ENCODE results near the gene HTR7. TPM values are rescaled to one million over a fixed set of nuclear protein-coding genes. Genes with fewer than 3 reads are reported as not detected.
"Not testable (repeated sequence)": the region's sequence is repeated elsewhere in the genome, so short reads cannot be mapped to it uniquely, and the experiment has no call there.

HTR7 gene
- total RNA-seq, result not detected

GRCh38 chr10:90857635-90858460 is at the start of gene HTR7:
Gene HTR7, minus strand, starts transcription at chr10:90858039. Its CDS starts 368 bp downstream, at chr10:90857671.
- H3K9me3 Mint-ChIP-seq (ENCODE audit: low read depth), result no peaks in the 10 kb centered on the region
- peak; percentile 89 for ATAC-seq

GRCh38 chr10:90906596-90906995 is 48.8 kb upstream of the HTR7 start:
- Mint-ChIP-seq H3K27ac (no peak overlapping the region), H3K4me1 (peaks cover 21% of the 10 kb centered on the region), H3K4me3 (no peak overlapping the region), H3K9me3 (ENCODE audit: low read depth) (peaks cover 3% of the 10 kb centered on the region), H3K27me3 (no peaks in the 10 kb centered on the region), H3K36me3 (peaks cover 40% of the 10 kb centered on the region)
- peak; percentile 28 for ATAC-seq
- no peak for DNase-seq
- CTCF ChIA-PET, result no interaction called here

More at GRCh38 chr10:90857635-90858460, at the start of gene HTR7:
- peak; percentile 61 for DNase-seq
- Mint-ChIP-seq H3K27me3 (peaks cover 77% of the 10 kb centered on the region), H3K36me3 (peaks cover 2% of the 10 kb centered on the region), H3K27ac (peak within 1 kb of the TSS; percentile 32), H3K4me1 (peaks cover 8% of the 10 kb centered on the region), H3K4me3 (peak within 1 kb of the TSS; percentile 81)
- CTCF ChIA-PET, result interaction anchor here (1.0 to 2.7 kb wide), 4 partner anchors 11 to 22 kb away, joined by 3 to 19 read pairs (median 5); partner anchors contain the start of gene RPP30

GRCh38 chr10:90905925-90906324 is 48.1 kb upstream of the HTR7 start:
- Mint-ChIP-seq H3K4me3 (no peak overlapping the region), H3K9me3 (ENCODE audit: low read depth) (peaks cover 3% of the 10 kb centered on the region), H3K36me3 (peaks cover 40% of the 10 kb centered on the region), H3K4me1 (peaks cover 21% of the 10 kb centered on the region), H3K27ac (peak overlapping the region; percentile 70), H3K27me3 (no peaks in the 10 kb centered on the region)
- DNase-seq, result no peak
- peak; percentile 63 for ATAC-seq
- CTCF ChIA-PET, result no interaction called here

GRCh38 chr10:90896916-90897315 is 39.1 kb upstream of the HTR7 start:
- peaks cover 20% of the 10 kb centered on the region for H3K4me1 Mint-ChIP-seq
- peak; percentile 33 for ATAC-seq
- H3K27me3 Mint-ChIP-seq; H3K4me3 Mint-ChIP-seq; DNase-seq; H3K9me3 Mint-ChIP-seq (ENCODE audit: low read depth): not testable (repeated sequence)
- peak overlapping the region; percentile 66 for H3K27ac Mint-ChIP-seq
- CTCF ChIA-PET, result interaction anchor here (1.0 kb wide), 1 partner anchor 15 kb away, joined by 4 read pairs; no protein-coding TSS in a partner anchor
- H3K36me3 Mint-ChIP-seq, result peaks cover 47% of the 10 kb centered on the region

GRCh38 chr10:90893190-90893589 is 35.4 kb upstream of the HTR7 start:
- no peaks in the 10 kb centered on the region for H3K27me3 Mint-ChIP-seq
- CTCF ChIA-PET, result interaction anchor here (1.1 to 2.5 kb wide), 3 partner anchors 13 to 358 kb away, joined by 3 to 10 read pairs (median 3); no protein-coding TSS in a partner anchor

GRCh38 chr10:90890347-90890746 is 32.5 kb upstream of the HTR7 start:
- CTCF ChIA-PET, result interaction anchor here (1.2 kb wide), 1 partner anchor 11 kb away, joined by 4 read pairs; no protein-coding TSS in a partner anchor
- H3K4me1 Mint-ChIP-seq, result peaks cover 4% of the 10 kb centered on the region
- H3K27me3 Mint-ChIP-seq, result no peaks in the 10 kb centered on the region
- H3K4me3 Mint-ChIP-seq, result no peak overlapping the region
- H3K27ac Mint-ChIP-seq, result no peak overlapping the region
- peaks cover 59% of the 10 kb centered on the region for H3K36me3 Mint-ChIP-seq
- DNase-seq (no peak), ATAC-seq (no peak)
- H3K9me3 Mint-ChIP-seq (ENCODE audit: low read depth), result no peaks in the 10 kb centered on the region

More at GRCh38 chr10:90893190-90893589, 35.4 kb upstream of the HTR7 start:
- H3K36me3 Mint-ChIP-seq, result peaks cover 56% of the 10 kb centered on the region
- H3K9me3 Mint-ChIP-seq (ENCODE audit: low read depth), result no peaks in the 10 kb centered on the region
- DNase-seq (no peak), ATAC-seq (no peak)
- H3K4me3 Mint-ChIP-seq, result no peak overlapping the region
- no peak overlapping the region for H3K27ac Mint-ChIP-seq
- H3K4me1 Mint-ChIP-seq, result peaks cover 20% of the 10 kb centered on the region

- ATAC-seq (no peak), DNase-seq (no peak)
- H3K27me3 Mint-ChIP-seq, result no peaks in the 10 kb centered on the region
- H3K4me3 Mint-ChIP-seq, result no peak overlapping the region
- CTCF ChIA-PET, result interaction anchor here (0.9 to 1.2 kb wide), 4 partner anchors 10 to 76 kb away, joined by 3 to 4 read pairs (median 4); no protein-coding TSS in a partner anchor
- no peaks in the 10 kb centered on the region for H3K9me3 Mint-ChIP-seq (ENCODE audit: low read depth)
- H3K27ac Mint-ChIP-seq, result no peak overlapping the region
- H3K4me1 Mint-ChIP-seq, result peaks cover 4% of the 10 kb centered on the region
- peaks cover 60% of the 10 kb centered on the region for H3K36me3 Mint-ChIP-seq
These were observed 31.8 kb upstream of the HTR7 start for GRCh38 chr10:90889636-90890035.

GRCh38 chr10:90888387-90888786 is 30.5 kb upstream of the HTR7 start:
- no peak overlapping the region for H3K27ac Mint-ChIP-seq
- DNase-seq, result no peak
- no peaks in the 10 kb centered on the region for H3K27me3 Mint-ChIP-seq
- no peaks in the 10 kb centered on the region for H3K9me3 Mint-ChIP-seq (ENCODE audit: low read depth)
- no peak for ATAC-seq
- peaks cover 56% of the 10 kb centered on the region for H3K36me3 Mint-ChIP-seq
- H3K4me3 Mint-ChIP-seq, result no peak overlapping the region
- no peaks in the 10 kb centered on the region for H3K4me1 Mint-ChIP-seq
- CTCF ChIA-PET, result interaction anchor here (0.8 to 1.2 kb wide), 4 partner anchors 9 to 78 kb away, joined by 3 to 4 read pairs (median 4); partner anchors contain the start of gene RPP30

GRCh38 chr10:90887555-90887954 is 29.7 kb upstream of the HTR7 start:
- H3K27ac Mint-ChIP-seq, result no peak overlapping the region
- H3K27me3 Mint-ChIP-seq, result no peaks in the 10 kb centered on the region
- CTCF ChIA-PET, result interaction anchor here (1.2 kb wide), 1 partner anchor 15 kb away, joined by 4 read pairs; the partner anchor contains the start of gene RPP30
- H3K4me1 Mint-ChIP-seq, result no peaks in the 10 kb centered on the region
- H3K36me3 Mint-ChIP-seq, result peaks cover 51% of the 10 kb centered on the region
- H3K4me3 Mint-ChIP-seq, result no peak overlapping the region
- H3K9me3 Mint-ChIP-seq (ENCODE audit: low read depth), result no peaks in the 10 kb centered on the region
- DNase-seq (no peak), ATAC-seq (no peak)

GRCh38 chr10:90885176-90885575 is 27.3 kb upstream of the HTR7 start:
- DNase-seq (no peak), ATAC-seq (no peak)
- Mint-ChIP-seq H3K9me3 (ENCODE audit: low read depth) (no peaks in the 10 kb centered on the region), H3K36me3 (peaks cover 41% of the 10 kb centered on the region), H3K4me1 (no peaks in the 10 kb centered on the region), H3K27me3 (no peaks in the 10 kb centered on the region), H3K27ac (no peak overlapping the region), H3K4me3 (no peak overlapping the region)
- CTCF ChIA-PET, result interaction anchor here (1.4 to 1.7 kb wide), 2 partner anchors 13 to 26 kb away, joined by 5 read pairs; partner anchors contain the start of gene RPP30

- ATAC-seq, result no peak
- DNase-seq, result no peak
- no peaks in the 10 kb centered on the region for H3K27me3 Mint-ChIP-seq
- no peaks in the 10 kb centered on the region for H3K9me3 Mint-ChIP-seq (ENCODE audit: low read depth)
- H3K4me1 Mint-ChIP-seq, result peaks cover 4% of the 10 kb centered on the region
- no peak overlapping the region for H3K4me3 Mint-ChIP-seq
- CTCF ChIA-PET, result interaction anchor here (1.0 to 1.7 kb wide), 3 partner anchors 12 to 97 kb away, joined by 3 to 5 read pairs (median 5); partner anchors contain the start of gene RPP30
- peaks cover 39% of the 10 kb centered on the region for H3K36me3 Mint-ChIP-seq
- H3K27ac Mint-ChIP-seq, result no peak overlapping the region
These were observed 26.6 kb upstream of the HTR7 start for GRCh38 chr10:90884431-90884830.

GRCh38 chr10:90880059-90880719 is 22.4 kb upstream of the HTR7 start:
- H3K4me3 Mint-ChIP-seq; H3K9me3 Mint-ChIP-seq (ENCODE audit: low read depth); ATAC-seq: not testable (repeated sequence)

GRCh38 chr10:90879062-90879461 is 21.2 kb upstream of the HTR7 start:
- DNase-seq, result no peak
- H3K4me1 Mint-ChIP-seq, result peaks cover 29% of the 10 kb centered on the region
- no peaks in the 10 kb centered on the region for H3K9me3 Mint-ChIP-seq (ENCODE audit: low read depth)
- H3K4me3 Mint-ChIP-seq, result no peak overlapping the region
- no peaks in the 10 kb centered on the region for H3K27me3 Mint-ChIP-seq
- H3K36me3 Mint-ChIP-seq, result peaks cover 28% of the 10 kb centered on the region
- CTCF ChIA-PET, result interaction anchor here (0.6 to 2.0 kb wide), 20 partner anchors 8 to 754 kb away, joined by 3 to 10 read pairs (median 4); partner anchors contain the start of genes HTR7, PPP1R3C and RPP30
- no peak for ATAC-seq
- peak overlapping the region; percentile 58 for H3K27ac Mint-ChIP-seq

More at GRCh38 chr10:90880059-90880719, 22.4 kb upstream of the HTR7 start:
- Mint-ChIP-seq H3K27ac (peak overlapping the region; percentile 32), H3K36me3 (peaks cover 29% of the 10 kb centered on the region), H3K4me1 (peaks cover 23% of the 10 kb centered on the region)
- not testable (repeated sequence) for H3K27me3 Mint-ChIP-seq, DNase-seq
- CTCF ChIA-PET, result interaction anchor here (0.7 to 2.0 kb wide), 24 partner anchors 9 to 918 kb away, joined by 3 to 10 read pairs (median 4); partner anchors contain the start of genes HTR7, PPP1R3C, RPP30 and TNKS2
